Liver (tissue), 9 donors: ENCODE data around the gene TRPT1. TPM values are rescaled to one million over a fixed set of nuclear protein-coding genes. Genes with fewer than 3 reads are reported as not detected.

Experiments
- DNase-seq: peaks from one replicate; pipeline ENCODE4 v3.0.0-alpha.2; 2017; ENCODE audit warnings: low spot score
- H3K27ac ChIP-seq, 2 donors: one replicate each; pipeline ENCODE4 v1.7.0; 2013; ENCODE audit warnings: inconsistent platforms in 2 of 2, low read length in 2 of 2, control low read depth in 1 of 2, low read depth in 1 of 2, mild to moderate bottlenecking in 1 of 2
- H3K27me3 ChIP-seq, 4 donors: one replicate each; pipeline versions ENCODE4 v1.6.1 to v1.7.0; 2013; ENCODE audit warnings: low read length in 3 of 4, inconsistent platforms in 1 of 4, mild to moderate bottlenecking in 1 of 4, moderate library complexity in 1 of 4; ENCODE audit not compliant: control insufficient read depth in 4 of 4, insufficient read depth in 4 of 4
- H3K36me3 ChIP-seq, 4 donors: one replicate each; pipeline versions ENCODE4 v1.6.1 to v1.7.0; 2013; ENCODE audit warnings: low read length in 3 of 4, mild to moderate bottlenecking in 3 of 4, low read depth in 1 of 4, moderate library complexity in 1 of 4; ENCODE audit not compliant: control insufficient read depth in 4 of 4, insufficient read depth in 3 of 4
- H3K4me1 ChIP-seq, 4 donors: one replicate each; pipeline versions ENCODE4 v1.6.1 to v1.7.0; 2013; ENCODE audit warnings: low read length in 3 of 4, mild to moderate bottlenecking in 3 of 4, moderate library complexity in 1 of 4; ENCODE audit not compliant: control insufficient read depth in 4 of 4, insufficient read depth in 4 of 4
- H3K4me3 ChIP-seq, 3 donors: one replicate each; pipeline versions ENCODE4 v1.6.1 to v1.7.0; 2013; ENCODE audit warnings: low read length in 3 of 3, control low read depth in 1 of 3, low read depth in 1 of 3, mild to moderate bottlenecking in 1 of 3
- H3K9ac ChIP-seq, 2 donors: one replicate each; pipeline ENCODE4 v1.7.0; 2013; ENCODE audit warnings: low read length in 2 of 2, mild to moderate bottlenecking in 2 of 2, moderate library complexity in 2 of 2, control low read depth in 1 of 2, low read depth in 1 of 2
- H3K9me3 ChIP-seq, 4 donors: one replicate each; pipeline versions ENCODE4 v1.6.1 to v1.7.0; 2013; ENCODE audit warnings: low read length in 3 of 4; ENCODE audit not compliant: control insufficient read depth in 4 of 4
- CTCF ChIP-seq: fragments of 150-350 bp; IDR thresholded peaks from 2 replicates; pipeline ENCODE4 v1.5.1; 2017; ENCODE audit warnings: improper control_type of control experiment, low read depth, low read length; ENCODE audit not compliant: missing input control
- FOXA1 ChIP-seq: IDR thresholded peaks from 2 replicates; pipeline ENCODE4 v1.6.1; 2016; ENCODE audit warnings: antibody characterized with exemption
- FOXA2 ChIP-seq: IDR thresholded peaks from 2 replicates; pipeline ENCODE4 v1.6.1; 2016; ENCODE audit warnings: antibody characterized with exemption
- HNF4A ChIP-seq, 2 donors: conservative IDR thresholded peaks; 2 replicates each; pipeline ENCODE4 v1.6.1; 2016; ENCODE audit warnings: antibody characterized with exemption in 2 of 2, mild to moderate bottlenecking in 2 of 2
- JUND ChIP-seq, 2 donors: IDR thresholded peaks; 2 replicates each; pipeline ENCODE4 v1.6.1; 2016; ENCODE audit warnings: antibody characterized with exemption in 2 of 2
- MAX ChIP-seq: IDR thresholded peaks from 2 replicates; pipeline ENCODE4 v1.6.1; 2016; ENCODE audit warnings: antibody characterized with exemption
- NR2F2 ChIP-seq: IDR thresholded peaks from 2 replicates; pipeline ENCODE4 v1.6.1; 2016; ENCODE audit warnings: antibody characterized with exemption
- RAD21 ChIP-seq, 2 donors: IDR thresholded peaks; 2 replicates each; pipeline ENCODE4 v1.6.1; 2016; ENCODE audit warnings: antibody characterized with exemption in 2 of 2, mild to moderate bottlenecking in 2 of 2
- REST ChIP-seq: IDR thresholded peaks from 2 replicates; pipeline ENCODE4 v1.6.1; 2016; ENCODE audit warnings: antibody characterized with exemption, mild to moderate bottlenecking
- SP1 ChIP-seq: IDR thresholded peaks from 2 replicates; pipeline ENCODE4 v1.6.1; 2018; ENCODE audit warnings: antibody characterized with exemption, mild to moderate bottlenecking
- ZBTB33 ChIP-seq: IDR thresholded peaks from 2 replicates; pipeline ENCODE4 v1.6.1; 2016; ENCODE audit warnings: antibody characterized with exemption
- WGBS: extraction: QIAGEN DNeasy Blood & Tissue Kit; methylation state at CpG from one replicate; pipeline ENCODE4 v1.1.7; 2013; 5-methylcytosine and 5-hydroxymethylcytosine counted together
- polyA plus RNA-seq, 2 donors: library from polyadenylated mRNA; stranded (reverse) in 1 of 2; unstranded in 1 of 2; fragments of 200-250 nt in 1 of 2; fragments of >200 nt in 1 of 2; fragmentation: Nextera tagmentation in 1 of 2; extraction: Ambion mirVana in 1 of 2; gene quantifications; one replicate each; pipeline versions ENCODE4 v1.2.1 to v1.2.3, GENCODE V29; 2013 to 2015
- total RNA-seq, 2 donors: library from RNA; depleted of rRNA; stranded (reverse); fragments of >200 nt; gene quantifications; one replicate each; pipeline ENCODE4 v1.2.3, GENCODE V29; 2014
- donor health status: healthy.
- donor health status: healthy.
- donor health status: healthy.
- donor health status: healthy.
- donor health status: healthy.

TRPT1 gene
- total and polyA plus RNA-seq, 4 donors = 14.0 to 37.8 (median 20.8) TPM

- WGBS = 89% methylated on average over 29 of the region's 29 CpGs
- no peaks in the 10 kb centered on the region for H3K27me3 ChIP-seq
- H3K4me3 ChIP-seq = no peak overlapping the region
- no peak overlapping the region for H3K9ac ChIP-seq
- TF ChIP-seq SP1 = no peak
- no peak overlapping the region for H3K27ac ChIP-seq
- no peaks in the 10 kb centered on the region for H3K9me3 ChIP-seq
- DNase-seq = no peak
- H3K4me1 ChIP-seq = peaks cover under 1 to 9% (median 5%) of the 10 kb centered on the region in 4 donors
- H3K36me3 ChIP-seq = peaks cover 0 to 12% (median 3%) of the 10 kb centered on the region in 4 donors
These were observed 37.3 kb upstream of the TRPT1 start for GRCh38 chr11:64263021-64263946.

- Histone ChIP-seq H3K4me1 (peaks cover 0 to 3% (median 0%) of the 10 kb centered on the region in 4 donors), H3K27ac (no peak overlapping the region), H3K9me3 (no peaks in the 10 kb centered on the region), H3K36me3 (peaks cover 0 to 12% (median 3%) of the 10 kb centered on the region in 4 donors), H3K27me3 (no peaks in the 10 kb centered on the region), H3K9ac (no peak overlapping the region), H3K4me3 (no peak overlapping the region)
- DNase-seq = no peak
- TF ChIP-seq REST (no peak), NR2F2 (no peak), FOXA2 (no peak), SP1 (no peak), CTCF (no peak), FOXA1 (no peak), RAD21 (IDR thresholded peaks at IDR 0.05) (no peak), MAX (no peak), ZBTB33 (no peak), HNF4A (conservative IDR thresholded peaks at IDR 0.05) (no peak), JUND (IDR thresholded peaks at IDR 0.05) (no peak)
- WGBS = 96% methylated on average over 42 of the region's 42 CpGs
These were observed 36.5 kb upstream of the TRPT1 start for GRCh38 chr11:64262271-64263002.
